Measurements from ENCODE around the gene DPYSL3. TPM values are rescaled to one million over a fixed set of nuclear protein-coding genes. Genes with fewer than 3 reads are reported as not detected.

Gene DPYSL3
- total and polyA plus RNA-seq, 5 donors from 2014 or later: 1.1 TPM; not detected in 4

DNA sequence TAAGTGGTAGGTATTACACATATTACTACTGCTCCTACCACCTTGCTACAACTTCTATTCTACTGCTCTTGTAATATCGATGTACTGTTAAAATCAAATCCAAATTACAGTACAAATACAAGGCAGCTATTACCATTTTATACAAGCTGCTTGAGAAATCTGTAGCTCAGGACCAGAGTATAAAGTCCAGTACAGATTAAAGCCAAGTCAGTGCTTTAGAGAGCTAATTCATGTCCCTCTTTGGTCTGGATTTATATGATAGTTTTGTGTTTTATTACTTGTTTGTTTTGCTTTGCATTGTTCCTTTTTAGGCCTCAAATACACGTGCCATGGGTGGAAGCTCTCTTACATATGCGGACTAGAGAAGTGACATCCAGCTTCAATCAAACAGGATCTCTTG is 75.8 kb downstream of the DPYSL3 start:
- Histone ChIP-seq H3K36me3 (ENCODE audit: control insufficient read depth, insufficient read depth, low read length) (no peaks in the 10 kb centered on the region), H3K27ac (ENCODE audit: insufficient read depth, low read length, poor library complexity, severe bottlenecking) (no peak overlapping the region), H3K4me3 (ENCODE audit: low read depth, low read length) (no peak overlapping the region), H3K27me3 (ENCODE audit: control insufficient read depth, insufficient read depth, low read length) (no peaks in the 10 kb centered on the region), H3K4me1 (ENCODE audit: control insufficient read depth, insufficient read depth, low read length, poor library complexity, severe bottlenecking) (no peaks in the 10 kb centered on the region), H3K9me3 (ENCODE audit: control insufficient read depth in 2 of 2, low read length in 2 of 2) (no peaks in the 10 kb centered on the region)
- Mint-ChIP-seq H3K27me3 (peaks cover 9% of the 10 kb centered on the region), H3K4me1 (no peaks in the 10 kb centered on the region), H3K36me3 (no peaks in the 10 kb centered on the region), H3K9me3 (peaks cover 0 to 3% (median 0%) of the 10 kb centered on the region in 7 donors), H3K27ac (no peak overlapping the region), H3K4me3 (no peak overlapping the region)
- ATAC-seq (ENCODE audit: low read depth in 2 of 2) (no peak), DNase-seq (no peak)

DNA sequence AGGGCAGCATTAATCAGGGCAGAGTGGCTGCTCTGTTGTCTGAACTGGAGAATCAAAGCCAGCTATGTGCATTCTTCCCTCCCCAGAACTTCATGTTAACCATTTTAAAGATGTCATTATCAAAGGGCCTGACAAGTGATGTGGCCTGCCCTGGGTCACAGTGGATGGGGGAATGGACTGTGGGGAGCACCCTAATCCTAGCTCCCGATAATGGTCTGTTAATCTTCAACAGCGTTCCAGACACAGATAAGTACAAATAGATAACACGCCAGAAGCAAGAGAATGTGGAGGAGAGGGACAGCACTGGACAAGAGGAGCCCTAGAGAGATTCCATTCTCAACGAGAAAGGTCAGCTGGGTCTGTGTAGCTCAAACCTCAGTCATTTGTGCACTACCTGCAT is 77.5 kb downstream of the DPYSL3 start:
- no peak overlapping the region for H3K27ac ChIP-seq (ENCODE audit: insufficient read depth, low read length, poor library complexity, severe bottlenecking)
- Mint-ChIP-seq H3K9me3 (peaks cover 0 to 2% (median 0%) of the 10 kb centered on the region in 7 donors), H3K27ac (no peak overlapping the region), H3K4me1 (no peaks in the 10 kb centered on the region), H3K27me3 (peaks cover 9% of the 10 kb centered on the region), H3K4me3 (no peak overlapping the region), H3K36me3 (peaks cover 3% of the 10 kb centered on the region)
- no peaks in the 10 kb centered on the region for H3K36me3 ChIP-seq (ENCODE audit: control insufficient read depth, insufficient read depth, low read length)
- no peaks in the 10 kb centered on the region for H3K27me3 ChIP-seq (ENCODE audit: control insufficient read depth, insufficient read depth, low read length)
- H3K4me3 ChIP-seq (ENCODE audit: low read depth, low read length): no peak overlapping the region
- H3K4me1 ChIP-seq (ENCODE audit: control insufficient read depth, insufficient read depth, low read length, poor library complexity, severe bottlenecking): no peaks in the 10 kb centered on the region
- no peaks in the 10 kb centered on the region for H3K9me3 ChIP-seq (ENCODE audit: control insufficient read depth in 2 of 2, low read length in 2 of 2)
- no peak for DNase-seq
- no peak for ATAC-seq (ENCODE audit: low read depth in 2 of 2)

GRCh38 chr5:147431586-147431985 is 78.3 kb downstream of the DPYSL3 start:
- H3K27me3 Mint-ChIP-seq: peaks cover 9% of the 10 kb centered on the region
- ATAC-seq (ENCODE audit: low read depth in 2 of 2) (no peak), DNase-seq (no peak)
- peaks cover 0 to 2% (median 0%) of the 10 kb centered on the region in 7 donors for H3K9me3 Mint-ChIP-seq
- H3K27me3 ChIP-seq (ENCODE audit: control insufficient read depth, insufficient read depth, low read length): no peaks in the 10 kb centered on the region
- H3K4me3 Mint-ChIP-seq: no peak overlapping the region
- no peak overlapping the region for H3K27ac Mint-ChIP-seq
- no peaks in the 10 kb centered on the region for H3K4me1 ChIP-seq (ENCODE audit: control insufficient read depth, insufficient read depth, low read length, poor library complexity, severe bottlenecking)
- H3K9me3 ChIP-seq (ENCODE audit: control insufficient read depth in 2 of 2, low read length in 2 of 2): no peaks in the 10 kb centered on the region
- H3K4me3 ChIP-seq (ENCODE audit: low read depth, low read length): no peak overlapping the region
- no peaks in the 10 kb centered on the region for H3K36me3 ChIP-seq (ENCODE audit: control insufficient read depth, insufficient read depth, low read length)
- H3K4me1 Mint-ChIP-seq: no peaks in the 10 kb centered on the region
- H3K27ac ChIP-seq (ENCODE audit: insufficient read depth, low read length, poor library complexity, severe bottlenecking): no peak overlapping the region
- H3K36me3 Mint-ChIP-seq: peaks cover 3% of the 10 kb centered on the region

DNA sequence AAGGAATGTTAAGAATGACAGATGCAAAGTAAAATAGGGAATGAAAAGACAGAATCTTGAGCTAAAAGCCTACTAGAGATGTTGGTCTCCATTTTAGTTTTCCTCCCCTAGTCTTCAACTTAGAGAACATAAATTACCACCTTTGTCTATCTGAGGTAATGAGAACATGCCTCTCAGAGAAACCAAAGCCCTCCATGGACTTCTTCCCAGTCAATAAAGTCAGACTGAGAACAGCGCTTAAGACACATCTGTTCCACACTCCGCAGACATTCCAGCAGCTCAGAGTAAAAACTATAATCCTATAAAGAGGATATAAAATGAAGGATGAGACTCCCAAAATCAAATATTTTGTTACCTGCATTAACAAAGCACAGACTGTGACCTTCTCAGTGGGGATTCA is 79.2 kb downstream of the DPYSL3 start:
- no peaks in the 10 kb centered on the region for H3K9me3 ChIP-seq (ENCODE audit: control insufficient read depth in 2 of 2, low read length in 2 of 2)
- no peaks in the 10 kb centered on the region for H3K4me1 ChIP-seq (ENCODE audit: control insufficient read depth, insufficient read depth, low read length, poor library complexity, severe bottlenecking)
- Mint-ChIP-seq H3K27ac (no peak overlapping the region), H3K4me3 (no peak overlapping the region), H3K36me3 (peaks cover 3% of the 10 kb centered on the region), H3K4me1 (no peaks in the 10 kb centered on the region), H3K9me3 (peaks cover 0 to 3% (median 0%) of the 10 kb centered on the region in 7 donors), H3K27me3 (peaks cover 9% of the 10 kb centered on the region)
- no peak overlapping the region for H3K27ac ChIP-seq (ENCODE audit: insufficient read depth, low read length, poor library complexity, severe bottlenecking)
- no peak overlapping the region for H3K4me3 ChIP-seq (ENCODE audit: low read depth, low read length)
- DNase-seq (no peak), ATAC-seq (ENCODE audit: low read depth in 2 of 2) (no peak)
- no peaks in the 10 kb centered on the region for H3K27me3 ChIP-seq (ENCODE audit: control insufficient read depth, insufficient read depth, low read length)
- H3K36me3 ChIP-seq (ENCODE audit: control insufficient read depth, insufficient read depth, low read length): no peaks in the 10 kb centered on the region

DNA sequence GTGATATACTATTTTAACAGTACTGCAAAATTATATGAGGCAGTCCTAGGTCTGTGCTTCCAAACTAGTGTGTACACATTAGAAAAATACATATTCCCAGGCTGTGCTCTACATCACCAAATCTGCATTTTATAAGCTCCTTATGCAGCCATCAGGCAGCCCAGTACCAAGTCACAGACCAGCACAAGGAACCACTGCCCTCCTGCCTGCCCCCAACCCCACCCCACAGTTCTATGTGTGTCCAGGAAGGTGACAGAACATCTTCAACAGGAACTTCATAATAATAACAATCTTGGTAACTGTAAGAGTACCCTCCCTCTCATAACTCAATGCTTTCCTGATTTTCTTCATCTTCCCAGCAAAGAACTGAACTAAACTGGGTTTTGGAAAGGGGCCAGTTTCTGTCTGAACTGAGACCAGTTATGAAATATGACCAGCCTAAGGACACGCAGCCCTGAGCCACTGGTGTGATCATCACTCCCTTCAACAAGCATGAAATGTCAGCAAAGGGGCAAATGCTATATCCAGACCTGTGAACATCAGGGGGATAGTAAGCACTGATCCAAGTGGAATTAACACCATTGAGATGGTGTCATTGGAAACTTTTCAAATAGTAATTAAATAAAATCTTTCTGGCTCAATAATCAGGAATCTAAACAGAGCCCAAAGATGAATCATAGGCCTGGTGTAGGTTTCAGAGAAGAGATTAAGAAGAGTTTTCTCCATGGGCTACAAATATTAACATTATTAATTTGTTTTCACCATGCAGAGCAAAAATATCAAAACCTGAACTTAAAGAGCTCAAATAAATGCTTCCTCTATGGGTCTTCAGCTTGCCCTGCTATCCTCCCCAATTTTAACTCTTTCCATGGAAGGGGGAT is 82.1 kb downstream of the DPYSL3 start:
- DNase-seq (no peak), ATAC-seq (ENCODE audit: low read depth in 2 of 2) (no peak)
- Histone ChIP-seq H3K36me3 (ENCODE audit: control insufficient read depth, insufficient read depth, low read length) (no peaks in the 10 kb centered on the region), H3K4me1 (ENCODE audit: control insufficient read depth, insufficient read depth, low read length, poor library complexity, severe bottlenecking) (no peaks in the 10 kb centered on the region), H3K27me3 (ENCODE audit: control insufficient read depth, insufficient read depth, low read length) (no peaks in the 10 kb centered on the region), H3K9me3 (ENCODE audit: control insufficient read depth in 2 of 2, low read length in 2 of 2) (no peaks in the 10 kb centered on the region), H3K27ac (ENCODE audit: insufficient read depth, low read length, poor library complexity, severe bottlenecking) (no peak overlapping the region), H3K4me3 (ENCODE audit: low read depth, low read length) (no peak overlapping the region)
- Mint-ChIP-seq H3K27ac (no peak overlapping the region), H3K4me1 (no peaks in the 10 kb centered on the region), H3K9me3 (peaks cover 0 to 4% (median 0%) of the 10 kb centered on the region in 7 donors), H3K27me3 (peaks cover 5% of the 10 kb centered on the region), H3K36me3 (peaks cover 3% of the 10 kb centered on the region), H3K4me3 (no peak overlapping the region)

GRCh38 chr5:147426640-147427327 is 83.1 kb downstream of the DPYSL3 start:
- Histone ChIP-seq H3K4me1 (ENCODE audit: control insufficient read depth, insufficient read depth, low read length, poor library complexity, severe bottlenecking) (no peaks in the 10 kb centered on the region), H3K4me3 (ENCODE audit: low read depth, low read length) (no peak overlapping the region), H3K36me3 (ENCODE audit: control insufficient read depth, insufficient read depth, low read length) (no peaks in the 10 kb centered on the region), H3K9me3 (ENCODE audit: control insufficient read depth in 2 of 2, low read length in 2 of 2) (no peaks in the 10 kb centered on the region), H3K27ac (ENCODE audit: insufficient read depth, low read length, poor library complexity, severe bottlenecking) (no peak overlapping the region), H3K27me3 (ENCODE audit: control insufficient read depth, insufficient read depth, low read length) (no peaks in the 10 kb centered on the region)
- H3K4me1 Mint-ChIP-seq: no peaks in the 10 kb centered on the region
- DNase-seq (no peak), ATAC-seq (ENCODE audit: low read depth in 2 of 2) (no peak)
- H3K9me3 Mint-ChIP-seq: peaks cover 0 to 6% (median 2%) of the 10 kb centered on the region in 7 donors
- peaks cover 3% of the 10 kb centered on the region for H3K36me3 Mint-ChIP-seq
- H3K27ac Mint-ChIP-seq: no peak overlapping the region
- H3K4me3 Mint-ChIP-seq: no peak overlapping the region
- peaks cover 5% of the 10 kb centered on the region for H3K27me3 Mint-ChIP-seq

DNA sequence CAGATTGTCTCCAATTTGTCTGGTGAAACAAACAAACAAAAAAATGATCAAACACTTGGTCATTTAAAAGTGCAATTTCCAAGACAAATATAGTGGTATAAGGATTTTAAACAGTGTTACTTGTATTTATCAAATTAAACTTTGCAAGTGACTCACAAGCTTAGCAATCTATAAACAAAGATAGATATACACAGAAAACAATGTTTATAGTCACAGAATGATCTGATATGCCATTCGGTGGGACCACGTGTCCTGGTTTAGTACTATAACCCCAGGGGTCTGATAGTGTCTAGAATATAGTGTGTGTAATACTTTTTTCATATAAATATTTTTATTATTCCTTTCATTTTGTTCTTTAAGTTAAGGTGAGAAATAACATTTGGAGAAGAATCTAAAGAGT is 91.3 kb downstream of the DPYSL3 start:
- Mint-ChIP-seq H3K27ac (no peak overlapping the region), H3K4me1 (no peaks in the 10 kb centered on the region), H3K36me3 (no peaks in the 10 kb centered on the region), H3K9me3 (peaks cover 0 to 6% (median 1%) of the 10 kb centered on the region in 7 donors), H3K4me3 (no peak overlapping the region), H3K27me3 (no peaks in the 10 kb centered on the region)
- no peaks in the 10 kb centered on the region for H3K9me3 ChIP-seq (ENCODE audit: control insufficient read depth in 2 of 2, low read length in 2 of 2)
- no peak overlapping the region for H3K4me3 ChIP-seq (ENCODE audit: low read depth, low read length)
- DNase-seq (no peak), ATAC-seq (ENCODE audit: low read depth in 2 of 2) (no peak)
- H3K36me3 ChIP-seq (ENCODE audit: control insufficient read depth, insufficient read depth, low read length): no peaks in the 10 kb centered on the region
- H3K27ac ChIP-seq (ENCODE audit: insufficient read depth, low read length, poor library complexity, severe bottlenecking): no peak overlapping the region
- H3K4me1 ChIP-seq (ENCODE audit: control insufficient read depth, insufficient read depth, low read length, poor library complexity, severe bottlenecking): no peaks in the 10 kb centered on the region
- no peaks in the 10 kb centered on the region for H3K27me3 ChIP-seq (ENCODE audit: control insufficient read depth, insufficient read depth, low read length)

All from CD4-positive, CD25-positive, alpha-beta regulatory T cell (primary cell).